KMS-11 (cell line): Measurements from ENCODE around the gene GOSR1.

Source experiments
- H2AFZ ChIP-seq: fragments of 200-600 bp; sonication (generic); 2 replicates; pipeline ENCODE4 v1.6.1; 2016; ENCODE audit warnings: antibody characterized with exemption, mixed run types, low read depth
- H3K27ac ChIP-seq: fragments of 200-600 bp; sonication (generic); 2 replicates; pipeline ENCODE4 v1.6.1; 2016; ENCODE audit warnings: mild to moderate bottlenecking, mixed run types
- H3K27me3 ChIP-seq: fragments of 200-600 bp; sonication (generic); 2 replicates; pipeline ENCODE4 v1.6.1; 2017; ENCODE audit warnings: mild to moderate bottlenecking, low read depth, mixed run types, moderate library complexity; ENCODE audit not compliant: insufficient read depth
- H3K36me3 ChIP-seq: fragments of 200-600 bp; sonication (generic); 2 replicates; pipeline ENCODE4 v1.6.1; 2017; ENCODE audit warnings: mild to moderate bottlenecking, mixed run types; ENCODE audit not compliant: insufficient read depth
- H3K4me1 ChIP-seq: fragments of 200-600 bp; sonication (generic); 2 replicates; pipeline ENCODE4 v1.6.1; 2016; ENCODE audit warnings: mild to moderate bottlenecking, low read depth, mixed run types; ENCODE audit not compliant: poor library complexity, severe bottlenecking
- H3K4me2 ChIP-seq: fragments of 200-600 bp; sonication (generic); 2 replicates; pipeline ENCODE4 v1.7.0; 2016; ENCODE audit warnings: mild to moderate bottlenecking, mixed run types
- H3K4me3 ChIP-seq: fragments of 200-600 bp; sonication (generic); IDR thresholded peaks from 2 replicates; pipeline ENCODE4 v1.6.1; 2017; ENCODE audit warnings: low read depth, low read length, mixed read lengths; ENCODE audit not compliant: insufficient read depth
- H3K79me2 ChIP-seq: fragments of 200-600 bp; sonication (generic); 2 replicates; pipeline ENCODE4 v1.6.1; 2016; ENCODE audit warnings: low read depth, mixed run types; ENCODE audit not compliant: insufficient read depth
- H3K9ac ChIP-seq: fragments of 200-600 bp; sonication (generic); 2 replicates; pipeline ENCODE4 v1.6.1; 2016; ENCODE audit warnings: mild to moderate bottlenecking, mixed run types
- H4K20me1 ChIP-seq: fragments of 200-600 bp; sonication (generic); 2 replicates; pipeline ENCODE4 v1.6.1; 2016; ENCODE audit warnings: mild to moderate bottlenecking, mixed run types; ENCODE audit not compliant: insufficient read depth
- TF ChIP-seq, protein P1 (sequence below): fragments of 200-600 bp; sonication (generic); conservative IDR thresholded peaks from 2 replicates; pipeline ENCODE4 v1.6.1; 2017; ENCODE audit warnings: low read depth, mild to moderate bottlenecking, antibody characterized with exemption, low read length, moderate library complexity, mixed read lengths

GOSR1 gene

DNA sequence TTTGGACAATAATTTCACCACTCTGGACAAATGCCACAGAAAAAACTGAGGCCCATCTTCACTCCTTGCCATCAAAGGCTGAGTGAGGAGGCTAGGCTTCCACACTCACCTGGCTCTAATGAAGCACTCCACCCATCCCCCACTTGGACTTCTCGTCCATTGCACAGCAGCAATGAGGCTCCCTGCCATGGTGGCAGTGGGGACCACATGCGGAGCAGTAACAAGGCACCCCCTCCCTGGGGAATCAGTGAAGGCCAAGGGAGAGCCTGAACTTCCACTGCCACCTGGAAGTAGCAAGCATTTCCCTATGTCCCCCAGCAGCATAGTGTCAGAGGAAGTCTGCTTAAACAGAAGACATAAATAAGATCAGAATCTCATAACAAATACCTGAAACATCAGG, 2.0 kb upstream of the GOSR1 start:
- TF ChIP-seq, protein P1, sequence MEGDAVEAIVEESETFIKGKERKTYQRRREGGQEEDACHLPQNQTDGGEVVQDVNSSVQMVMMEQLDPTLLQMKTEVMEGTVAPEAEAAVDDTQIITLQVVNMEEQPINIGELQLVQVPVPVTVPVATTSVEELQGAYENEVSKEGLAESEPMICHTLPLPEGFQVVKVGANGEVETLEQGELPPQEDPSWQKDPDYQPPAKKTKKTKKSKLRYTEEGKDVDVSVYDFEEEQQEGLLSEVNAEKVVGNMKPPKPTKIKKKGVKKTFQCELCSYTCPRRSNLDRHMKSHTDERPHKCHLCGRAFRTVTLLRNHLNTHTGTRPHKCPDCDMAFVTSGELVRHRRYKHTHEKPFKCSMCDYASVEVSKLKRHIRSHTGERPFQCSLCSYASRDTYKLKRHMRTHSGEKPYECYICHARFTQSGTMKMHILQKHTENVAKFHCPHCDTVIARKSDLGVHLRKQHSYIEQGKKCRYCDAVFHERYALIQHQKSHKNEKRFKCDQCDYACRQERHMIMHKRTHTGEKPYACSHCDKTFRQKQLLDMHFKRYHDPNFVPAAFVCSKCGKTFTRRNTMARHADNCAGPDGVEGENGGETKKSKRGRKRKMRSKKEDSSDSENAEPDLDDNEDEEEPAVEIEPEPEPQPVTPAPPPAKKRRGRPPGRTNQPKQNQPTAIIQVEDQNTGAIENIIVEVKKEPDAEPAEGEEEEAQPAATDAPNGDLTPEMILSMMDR = no peak
- Histone ChIP-seq H3K9ac (no peak overlapping the region), H3K27ac (no peak overlapping the region), H4K20me1 (no peaks in the 10 kb centered on the region), H3K4me3 (no peak overlapping the region), H3K4me1 (peaks cover 20% of the 10 kb centered on the region), H2AFZ (no peak overlapping the region), H3K36me3 (0 out of 2 replicates have a peak, but pooled peaks cover 3% of the 10 kb centered on the region), H3K27me3 (no peaks in the 10 kb centered on the region), H3K4me2 (no peak overlapping the region), H3K79me2 (peaks cover 32% of the 10 kb centered on the region)

DNA sequence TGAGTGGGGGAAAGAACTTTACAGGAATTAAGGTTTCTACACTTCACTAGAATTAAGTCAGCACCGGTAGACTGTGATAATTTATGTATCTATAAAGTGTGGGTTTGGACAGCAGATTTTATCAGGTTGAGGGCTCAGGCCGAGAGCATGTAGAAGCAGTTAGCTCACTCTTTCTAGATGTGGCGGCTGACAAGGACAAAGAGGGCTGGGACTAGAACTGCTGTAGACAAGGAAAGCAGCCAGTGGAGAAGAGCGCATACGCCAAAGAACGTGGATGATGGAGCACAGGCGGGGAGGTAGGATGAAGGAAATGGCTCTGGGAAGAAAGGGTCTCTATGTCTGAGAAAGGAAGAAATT, 504 bp upstream of the GOSR1 start:
- TF ChIP-seq, protein P1 = no peak
- H3K4me1 ChIP-seq = peaks cover 20% of the 10 kb centered on the region
- H3K4me3 ChIP-seq = no peak overlapping the region
- no peaks in the 10 kb centered on the region for H4K20me1 ChIP-seq
- no peaks in the 10 kb centered on the region for H3K27me3 ChIP-seq
- H3K79me2 ChIP-seq = peaks cover 37% of the 10 kb centered on the region
- H3K27ac ChIP-seq = peak overlapping the region; percentile 9; the same call in 1 of the 2 replicates
- H3K4me2 ChIP-seq = peak overlapping the region; percentile 98
- H3K36me3 ChIP-seq = 0 out of 2 replicates have a peak, but pooled peaks cover 10% of the 10 kb centered on the region
- H2AFZ ChIP-seq = peak overlapping the region; percentile 99
- peak overlapping the region; percentile 98; the same call in 1 of the 2 replicates for H3K9ac ChIP-seq

- Histone ChIP-seq H4K20me1 (no peaks in the 10 kb centered on the region), H2AFZ (peak overlapping the region; percentile 99), H3K79me2 (peaks cover 37% of the 10 kb centered on the region), H3K4me1 (peaks cover 20% of the 10 kb centered on the region), H3K4me3 (no peak overlapping the region), H3K9ac (peak overlapping the region; percentile 98), H3K4me2 (peak overlapping the region; percentile 98), H3K36me3 (0 out of 2 replicates have a peak, but pooled peaks cover 10% of the 10 kb centered on the region), H3K27me3 (no peaks in the 10 kb centered on the region), H3K27ac (peak overlapping the region; percentile 88)
- TF ChIP-seq, protein P1 = no peak
These were observed 537 bp downstream of the GOSR1 start for GRCh38 chr17:30477774-30478115.

- Histone ChIP-seq H3K9ac (no peak overlapping the region), H3K27ac (no peak overlapping the region), H3K4me1 (peaks cover 11% of the 10 kb centered on the region), H3K79me2 (peaks cover 32% of the 10 kb centered on the region), H4K20me1 (no peaks in the 10 kb centered on the region), H3K4me3 (no peak overlapping the region), H3K4me2 (no peak overlapping the region), H3K27me3 (no peaks in the 10 kb centered on the region), H2AFZ (no peak overlapping the region), H3K36me3 (peaks cover 15% of the 10 kb centered on the region; the same call in 1 of the 2 replicates)
- TF ChIP-seq, protein P1 = no peak
These were observed 5.3 kb downstream of the GOSR1 start for GRCh38 chr17:30482555-30482954.
